Measurements from ENCODE around the gene CFAP299. TPM values are rescaled to one million over a fixed set of nuclear protein-coding genes. Genes with fewer than 3 reads are reported as not detected.

The CFAP299 gene
- total and polyA plus RNA-seq, 5 donors: not detected

- ATAC-seq: peak in 1 of 2 donors; percentile 43
- WGBS: 30% methylated on average over 9 of the region's 9 CpGs
- H3K4me1 ChIP-seq (ENCODE audit: control insufficient read depth, insufficient read depth, low read length): no peaks in the 10 kb centered on the region
- intact Hi-C loops (cut with DNase I): no loop called here
- no peak overlapping the region for H3K27ac ChIP-seq (ENCODE audit: low read length)
- H3K9me3 ChIP-seq (ENCODE audit: control insufficient read depth, low read length): no peaks in the 10 kb centered on the region
- peak in 1 of 3 donors; percentile 51 for DNase-seq
- no peak overlapping the region for H3K4me3 ChIP-seq (ENCODE audit: low read length)
- H3K27me3 ChIP-seq (ENCODE audit: control insufficient read depth, insufficient read depth): no peaks in the 10 kb centered on the region
Measured at GRCh38 chr4:80471756-80472155, 136.2 kb downstream of the CFAP299 start.

DNA sequence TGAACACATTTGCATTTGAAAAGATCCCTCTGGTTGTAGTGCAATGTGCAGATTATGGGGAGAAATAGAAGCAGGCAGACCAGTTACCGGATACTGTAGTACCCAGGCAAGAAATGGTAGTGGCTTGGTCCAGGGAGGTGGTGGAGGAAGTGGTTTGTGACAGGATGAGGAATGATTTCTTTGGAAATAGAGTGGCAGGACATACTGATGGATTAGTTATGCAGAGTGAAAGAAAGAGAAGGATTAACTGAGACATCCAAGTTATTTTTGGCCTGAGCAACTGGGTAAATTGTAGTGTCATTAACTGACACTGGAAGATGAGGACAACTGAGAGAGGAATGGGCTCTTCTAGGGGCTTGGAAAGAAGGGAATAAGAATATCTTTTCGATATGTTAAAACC lies 139.7 kb downstream of the CFAP299 start:
- Histone ChIP-seq H3K4me1 (ENCODE audit: control insufficient read depth, insufficient read depth, low read length) (no peaks in the 10 kb centered on the region), H3K27me3 (ENCODE audit: control insufficient read depth, insufficient read depth) (no peaks in the 10 kb centered on the region), H3K9me3 (ENCODE audit: control insufficient read depth, low read length) (no peaks in the 10 kb centered on the region), H3K4me3 (ENCODE audit: low read length) (no peak overlapping the region), H3K27ac (ENCODE audit: low read length) (no peak overlapping the region)
- DNase-seq: no peak
- intact Hi-C loops (cut with DNase I): no loop called here
- no peak for ATAC-seq
- 88% methylated on average over 2 of the region's 2 CpGs for WGBS

DNA sequence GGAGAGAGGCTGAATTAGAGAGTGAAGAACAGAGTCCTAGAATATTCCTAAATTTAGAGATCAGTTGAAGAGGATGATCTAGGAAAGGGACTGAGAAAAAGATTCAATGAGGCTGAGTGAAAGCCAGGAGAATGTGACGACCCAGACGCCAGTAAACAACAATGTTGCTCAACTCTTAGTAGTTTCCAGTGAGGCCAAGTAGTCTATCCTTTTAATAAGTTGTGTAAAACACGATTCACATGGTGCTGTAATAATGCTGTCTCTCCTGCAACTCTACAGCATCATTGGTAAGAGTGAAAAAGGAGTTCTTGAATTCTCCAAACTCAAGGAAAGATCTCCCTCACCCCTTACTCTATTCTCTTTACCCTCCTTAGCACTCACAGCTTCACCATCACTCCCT lies 140.3 kb downstream of the CFAP299 start:
- ATAC-seq: peak in 1 of 2 donors; percentile 34
- no peak overlapping the region for H3K27ac ChIP-seq (ENCODE audit: low read length)
- H3K4me1 ChIP-seq (ENCODE audit: control insufficient read depth, insufficient read depth, low read length): no peaks in the 10 kb centered on the region
- H3K9me3 ChIP-seq (ENCODE audit: control insufficient read depth, low read length): no peaks in the 10 kb centered on the region
- no peak overlapping the region for H3K4me3 ChIP-seq (ENCODE audit: low read length)
- no peaks in the 10 kb centered on the region for H3K27me3 ChIP-seq (ENCODE audit: control insufficient read depth, insufficient read depth)
- DNase-seq: no peak
- 58% methylated on average over 3 of the region's 3 CpGs for WGBS
- intact Hi-C loops (cut with DNase I): no loop called here

DNA sequence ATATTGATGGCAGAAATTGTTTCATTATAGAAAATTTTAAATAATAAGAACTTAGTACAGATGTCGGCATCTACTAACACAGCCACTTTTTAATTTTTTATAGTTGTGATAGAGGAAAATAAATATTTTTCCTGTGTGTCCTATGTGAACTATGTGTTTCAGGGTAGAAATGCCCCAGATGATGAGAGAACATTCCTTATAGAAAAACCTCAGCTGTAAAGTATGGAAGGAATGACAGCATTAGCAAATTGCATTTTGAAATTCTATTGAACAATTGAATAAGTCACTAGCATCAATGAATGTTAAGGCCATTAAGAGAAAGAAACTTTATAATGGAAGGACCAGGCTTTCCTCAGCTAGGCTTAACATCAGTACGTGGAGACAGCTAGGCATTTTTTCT lies 149.2 kb downstream of the CFAP299 start:
- DNase-seq (no peak), ATAC-seq (no peak)
- intact Hi-C loops (cut with DNase I): no loop called here
- Histone ChIP-seq H3K9me3 (ENCODE audit: control insufficient read depth, low read length) (no peaks in the 10 kb centered on the region), H3K27ac (ENCODE audit: low read length) (no peak overlapping the region), H3K4me1 (ENCODE audit: control insufficient read depth, insufficient read depth, low read length) (no peaks in the 10 kb centered on the region), H3K27me3 (ENCODE audit: control insufficient read depth, insufficient read depth) (no peaks in the 10 kb centered on the region), H3K4me3 (ENCODE audit: low read length) (no peak overlapping the region)
- 74% methylated on average over 2 of the region's 2 CpGs for WGBS

- Histone ChIP-seq H3K9me3 (ENCODE audit: control insufficient read depth, low read length) (no peaks in the 10 kb centered on the region), H3K4me3 (ENCODE audit: low read length) (no peak overlapping the region), H3K4me1 (ENCODE audit: control insufficient read depth, insufficient read depth, low read length) (no peaks in the 10 kb centered on the region), H3K27me3 (ENCODE audit: control insufficient read depth, insufficient read depth) (no peaks in the 10 kb centered on the region), H3K27ac (ENCODE audit: low read length) (no peak overlapping the region)
- no peak for ATAC-seq
- intact Hi-C loops (cut with DNase I): no loop called here
- WGBS: 68% methylated on average over 3 of the region's 3 CpGs
- DNase-seq: no peak
Measured at GRCh38 chr4:80486603-80487002, 151.1 kb downstream of the CFAP299 start.

- no peak overlapping the region for H3K4me3 ChIP-seq (ENCODE audit: low read length)
- DNase-seq (no peak), ATAC-seq (no peak)
- no peaks in the 10 kb centered on the region for H3K27me3 ChIP-seq (ENCODE audit: control insufficient read depth, insufficient read depth)
- H3K9me3 ChIP-seq (ENCODE audit: control insufficient read depth, low read length): no peaks in the 10 kb centered on the region
- 77% methylated on average over 4 of the region's 4 CpGs for WGBS
- no peaks in the 10 kb centered on the region for H3K4me1 ChIP-seq (ENCODE audit: control insufficient read depth, insufficient read depth, low read length)
- H3K27ac ChIP-seq (ENCODE audit: low read length): no peak overlapping the region
- intact Hi-C loops (cut with DNase I): no loop called here
Measured at GRCh38 chr4:80489798-80490197, 154.3 kb downstream of the CFAP299 start.

- DNase-seq: no peak
- H3K4me3 ChIP-seq (ENCODE audit: low read length): no peak overlapping the region
- intact Hi-C loops (cut with DNase I): no loop called here
- no peak for ATAC-seq
- 78% methylated on average over 1 of the region's 1 CpG for WGBS
- H3K4me1 ChIP-seq (ENCODE audit: control insufficient read depth, insufficient read depth, low read length): no peaks in the 10 kb centered on the region
- no peaks in the 10 kb centered on the region for H3K9me3 ChIP-seq (ENCODE audit: control insufficient read depth, low read length)
- no peak overlapping the region for H3K27ac ChIP-seq (ENCODE audit: low read length)
- H3K27me3 ChIP-seq (ENCODE audit: control insufficient read depth, insufficient read depth): no peaks in the 10 kb centered on the region
Measured at GRCh38 chr4:80492761-80493160, 157.2 kb downstream of the CFAP299 start.

- no peaks in the 10 kb centered on the region for H3K4me1 ChIP-seq (ENCODE audit: control insufficient read depth, insufficient read depth, low read length)
- no peak overlapping the region for H3K27ac ChIP-seq (ENCODE audit: low read length)
- DNase-seq (no peak), ATAC-seq (no peak)
- 58% methylated on average over 1 of the region's 1 CpG for WGBS
- no peak overlapping the region for H3K4me3 ChIP-seq (ENCODE audit: low read length)
- no peaks in the 10 kb centered on the region for H3K9me3 ChIP-seq (ENCODE audit: control insufficient read depth, low read length)
- no peaks in the 10 kb centered on the region for H3K27me3 ChIP-seq (ENCODE audit: control insufficient read depth, insufficient read depth)
- intact Hi-C loops (cut with DNase I): no loop called here
Measured at GRCh38 chr4:80495865-80496264, 160.3 kb downstream of the CFAP299 start.

DNA sequence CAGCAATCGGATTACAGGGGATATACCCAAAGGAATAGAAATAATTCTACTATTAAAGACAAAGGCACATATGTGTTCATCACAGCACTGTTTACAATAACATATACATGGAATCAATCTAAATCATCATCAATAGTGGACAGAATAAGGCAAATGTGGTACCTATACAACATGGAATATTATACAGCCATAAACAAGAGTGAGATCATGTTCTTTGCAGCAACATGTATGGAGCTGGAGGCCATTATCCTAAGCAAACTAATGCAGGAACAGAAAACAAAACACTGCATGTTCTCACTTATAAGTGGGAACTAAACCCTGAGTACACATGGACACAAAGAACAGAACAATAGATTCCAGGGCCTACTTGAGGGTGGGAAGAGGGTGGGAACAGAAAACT lies 163.2 kb downstream of the CFAP299 start:
- Histone ChIP-seq H3K4me1 (ENCODE audit: control insufficient read depth, insufficient read depth, low read length) (no peaks in the 10 kb centered on the region), H3K27ac (ENCODE audit: low read length) (no peak overlapping the region), H3K27me3 (ENCODE audit: control insufficient read depth, insufficient read depth) (no peaks in the 10 kb centered on the region), H3K9me3 (ENCODE audit: control insufficient read depth, low read length) (no peaks in the 10 kb centered on the region), H3K4me3 (ENCODE audit: low read length) (no peak overlapping the region)
- 79% methylated on average over 1 of the region's 1 CpG for WGBS
- ATAC-seq (no peak), DNase-seq (no peak)
- intact Hi-C loops (cut with DNase I): no loop called here

GRCh38 chr4:80500613-80501012 lies 165.1 kb downstream of the CFAP299 start:
- DNase-seq: no peak
- Histone ChIP-seq H3K9me3 (ENCODE audit: control insufficient read depth, low read length) (no peaks in the 10 kb centered on the region), H3K4me3 (ENCODE audit: low read length) (no peak overlapping the region), H3K27ac (ENCODE audit: low read length) (no peak overlapping the region), H3K27me3 (ENCODE audit: control insufficient read depth, insufficient read depth) (no peaks in the 10 kb centered on the region), H3K4me1 (ENCODE audit: control insufficient read depth, insufficient read depth, low read length) (no peaks in the 10 kb centered on the region)
- intact Hi-C loops (cut with DNase I): no loop called here
- no peak for ATAC-seq
- WGBS: 54% methylated on average over 4 of the region's 4 CpGs

- ATAC-seq (no peak), DNase-seq (no peak)
- Histone ChIP-seq H3K4me3 (ENCODE audit: low read length) (no peak overlapping the region), H3K27ac (ENCODE audit: low read length) (no peak overlapping the region), H3K27me3 (ENCODE audit: control insufficient read depth, insufficient read depth) (no peaks in the 10 kb centered on the region), H3K9me3 (ENCODE audit: control insufficient read depth, low read length) (no peaks in the 10 kb centered on the region), H3K4me1 (ENCODE audit: control insufficient read depth, insufficient read depth, low read length) (no peaks in the 10 kb centered on the region)
- intact Hi-C loops (cut with DNase I): no loop called here
- 44% methylated on average over 1 of the region's 1 CpG for WGBS
Measured at GRCh38 chr4:80507077-80507476, 171.5 kb downstream of the CFAP299 start.

DNA sequence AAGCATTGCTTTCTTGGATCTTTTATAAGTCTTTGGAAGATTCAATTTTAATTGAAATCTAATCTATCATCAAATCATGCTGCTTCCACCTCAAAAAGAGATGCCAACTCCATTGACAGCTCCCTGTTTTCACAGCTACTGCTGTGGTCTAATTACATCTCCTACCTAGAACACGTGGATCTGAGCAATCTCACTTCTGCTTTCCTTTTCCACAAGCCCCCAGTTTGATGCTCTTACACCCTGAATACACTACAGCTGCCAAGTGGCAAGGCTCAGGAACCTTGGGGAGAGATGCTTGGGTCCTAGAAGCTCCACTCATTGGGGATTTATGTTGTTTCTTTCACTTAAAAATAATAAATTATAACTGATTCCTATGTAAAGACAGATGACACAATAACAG lies 172.0 kb downstream of the CFAP299 start:
- DNase-seq: no peak
- 48% methylated on average over 1 of the region's 1 CpG for WGBS
- Histone ChIP-seq H3K27ac (ENCODE audit: low read length) (no peak overlapping the region), H3K4me1 (ENCODE audit: control insufficient read depth, insufficient read depth, low read length) (no peaks in the 10 kb centered on the region), H3K27me3 (ENCODE audit: control insufficient read depth, insufficient read depth) (no peaks in the 10 kb centered on the region), H3K9me3 (ENCODE audit: control insufficient read depth, low read length) (no peaks in the 10 kb centered on the region), H3K4me3 (ENCODE audit: low read length) (no peak overlapping the region)
- ATAC-seq: no peak
- intact Hi-C loops (cut with DNase I): no loop called here
